NCI-H2171 treated with DMSO at 0.1 percent for 48 hours (cell line): ENCODE results near the gene TRIML1.
"Not testable (repeated sequence)": the region's sequence is repeated elsewhere in the genome, so short reads cannot be mapped to it uniquely, and the experiment has no call there.

Experiments
- DNase-seq: peaks from one replicate; lab custom pipeline; 2025; lab: John Stamatoyannopoulos, UW

Gene TRIML1

DNA sequence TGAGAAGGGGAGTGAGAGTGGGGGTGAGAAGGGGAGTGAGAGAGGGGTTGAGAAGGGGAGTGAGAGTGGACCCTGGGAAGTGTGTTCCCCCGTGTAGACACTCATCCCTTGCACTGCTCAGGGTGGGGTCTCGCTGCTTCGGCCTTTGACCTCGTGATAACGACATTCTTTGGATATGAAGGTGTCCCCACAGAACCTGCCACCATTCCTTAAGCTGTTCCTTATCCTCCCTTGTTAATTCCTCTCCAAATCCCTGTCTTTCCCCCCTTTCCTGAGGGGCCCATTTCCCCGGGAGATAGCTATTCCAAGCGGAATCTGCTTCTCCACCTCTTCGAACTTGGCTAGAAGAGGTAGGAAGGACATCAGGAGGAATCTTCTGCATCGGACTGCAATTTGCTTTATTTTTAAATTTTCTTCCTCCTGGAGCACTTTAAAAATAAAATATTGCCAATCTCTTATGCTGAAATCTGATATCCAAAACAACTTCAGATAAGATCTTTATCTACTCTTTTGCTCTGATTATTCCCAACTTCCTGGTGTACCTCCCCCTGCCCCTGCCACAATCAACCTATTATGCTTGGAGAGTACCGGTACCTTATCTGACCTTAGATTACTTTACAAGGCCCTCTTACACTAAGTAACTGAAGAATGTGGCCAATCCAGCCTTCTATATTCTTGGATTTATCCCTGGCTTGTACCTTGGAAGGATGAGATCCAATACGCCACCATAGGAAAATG is 15.6 kb downstream of the TRIML1 start:
- no peak for DNase-seq

DNA sequence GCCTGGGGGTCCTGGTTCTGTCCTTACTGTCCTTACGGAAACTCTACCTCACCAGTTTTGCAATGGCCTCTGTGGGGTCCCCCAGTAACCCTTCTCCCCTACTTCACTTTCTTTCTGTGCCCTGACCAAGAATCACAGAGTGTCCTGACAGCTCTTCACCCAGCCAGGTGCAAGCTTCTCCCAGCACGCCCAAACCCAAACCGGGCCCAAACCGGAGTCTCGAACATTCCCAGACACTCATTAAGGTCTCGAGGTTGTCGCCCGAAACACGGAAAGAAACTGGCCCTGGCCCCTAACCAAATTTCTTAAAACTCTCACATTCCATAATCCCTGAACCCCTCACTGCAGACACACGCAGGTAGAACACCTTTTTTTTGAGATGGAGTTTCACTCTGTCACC is 19.1 kb downstream of the TRIML1 start:
- DNase-seq: no peak

DNA sequence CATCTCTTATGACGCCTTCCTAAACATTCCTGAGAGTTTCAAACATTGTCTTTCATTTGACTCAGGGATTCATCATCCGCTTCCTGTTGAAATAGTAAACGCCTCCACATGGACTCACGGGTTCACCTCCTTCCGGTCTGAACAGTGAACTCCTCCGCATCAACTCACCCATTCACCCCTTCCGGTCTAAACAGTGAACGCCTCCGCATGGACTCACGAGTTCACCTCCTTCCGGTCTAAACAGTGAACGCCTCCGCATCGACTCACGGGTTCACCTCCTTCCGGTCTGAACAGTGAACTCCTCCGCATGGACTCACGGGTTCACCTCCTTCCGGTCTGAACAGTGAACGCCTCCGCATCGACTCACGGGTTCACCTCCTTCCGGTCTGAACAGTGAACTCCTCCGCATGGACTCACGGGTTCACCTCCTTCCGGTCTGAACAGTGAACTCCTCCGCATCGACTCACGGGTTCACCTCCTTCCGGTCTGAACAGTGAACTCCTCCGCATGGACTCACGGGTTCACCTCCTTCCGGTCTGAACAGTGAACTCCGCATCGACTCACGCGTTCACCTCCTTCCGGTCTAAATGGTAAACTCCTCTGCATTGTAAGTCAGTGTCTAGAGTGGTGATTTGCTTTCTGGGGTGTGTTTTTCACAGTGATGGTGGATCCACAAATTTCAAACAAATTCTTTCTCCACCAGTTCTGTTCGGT is 20.4 kb downstream of the TRIML1 start:
- DNase-seq: not testable (repeated sequence)

DNA sequence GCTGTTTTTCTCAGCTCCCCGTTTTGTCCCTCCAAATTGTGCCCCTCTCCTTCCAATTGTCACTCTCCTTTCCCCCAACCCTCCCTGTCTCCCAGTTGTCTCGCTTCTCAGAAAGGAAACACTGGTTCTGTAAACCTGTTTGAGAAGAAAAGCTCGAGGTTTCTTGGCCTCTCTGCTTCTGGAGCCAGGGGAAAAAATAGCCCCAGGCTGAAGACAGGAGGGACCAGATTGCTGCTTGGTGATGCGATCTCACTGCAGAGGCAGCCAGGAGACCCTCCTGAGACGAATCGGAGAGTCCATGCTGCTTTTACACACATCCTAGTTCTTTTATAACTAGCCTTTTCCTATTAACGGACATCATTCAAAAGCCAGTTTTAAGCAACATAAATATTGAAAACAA is 21.2 kb downstream of the TRIML1 start:
- DNase-seq: no peak

DNA sequence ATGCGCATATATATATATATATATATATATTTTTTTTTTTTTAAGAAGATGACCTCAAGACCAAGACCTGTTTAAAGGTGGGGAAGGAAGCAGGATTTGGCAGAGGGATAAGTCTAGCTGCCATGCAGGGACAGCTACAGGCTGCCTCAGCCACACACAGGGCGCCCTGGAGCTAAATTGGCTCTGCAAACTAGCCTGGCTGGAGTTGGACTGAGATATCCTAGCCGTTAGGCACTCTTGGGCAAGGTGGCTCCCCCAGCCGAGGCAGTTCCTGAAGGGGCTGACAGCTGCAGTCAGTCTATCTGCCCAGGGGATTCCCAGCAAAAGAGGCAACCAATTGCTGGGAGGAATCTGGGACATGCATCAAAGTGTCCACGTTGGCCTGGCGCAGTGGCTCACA is 21.9 kb downstream of the TRIML1 start:
- no peak for DNase-seq

DNA sequence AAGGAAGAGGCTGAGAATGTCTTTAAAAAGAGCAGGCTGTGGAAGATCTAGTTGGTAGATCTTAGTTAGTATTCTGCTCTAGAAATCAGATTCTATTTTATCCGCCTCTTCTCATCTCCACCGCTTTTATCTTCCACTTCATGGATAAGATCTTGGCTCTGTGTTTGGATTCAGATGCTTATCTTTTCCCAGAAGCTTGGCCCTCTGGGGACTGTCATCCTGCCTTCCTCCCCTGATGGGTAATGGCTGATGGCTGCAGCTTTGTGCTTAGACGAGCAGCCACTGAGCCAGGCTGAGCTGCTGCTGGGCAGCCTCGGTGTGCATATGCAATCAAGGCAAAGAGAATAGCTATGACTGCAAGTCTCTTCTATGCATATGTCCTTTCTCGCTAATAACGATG is 23.5 kb downstream of the TRIML1 start:
- no peak for DNase-seq

DNA sequence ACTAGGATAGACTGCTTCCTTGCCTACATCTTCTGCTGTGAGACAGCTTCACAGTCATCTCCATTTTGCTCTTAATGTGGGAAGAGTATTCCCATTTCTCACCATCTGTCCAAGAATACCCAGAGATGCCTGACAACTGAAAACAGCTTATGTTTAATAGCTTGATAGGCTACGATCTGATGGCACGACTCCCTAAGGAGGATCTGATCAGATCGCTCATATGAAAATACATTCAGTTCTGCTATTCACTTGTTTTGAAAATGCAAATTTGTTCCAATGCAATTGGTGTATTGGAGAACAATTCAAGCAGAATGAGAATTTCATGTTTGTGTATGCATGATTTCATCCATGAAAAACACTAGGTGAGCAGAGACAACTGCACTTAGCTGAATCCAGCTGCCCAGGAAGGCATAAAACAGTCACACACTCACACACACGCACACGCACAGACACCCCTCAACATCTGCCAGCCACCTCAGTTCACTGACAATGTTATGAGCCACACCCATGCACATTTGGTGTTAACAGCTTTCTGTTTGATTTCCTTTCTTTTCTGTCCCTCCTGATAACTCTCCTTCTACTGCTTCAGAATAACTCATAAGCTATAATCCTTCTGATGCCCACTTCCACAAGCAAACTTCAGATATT is 29.6 kb downstream of the TRIML1 start:
- DNase-seq: peak; percentile 2

DNA sequence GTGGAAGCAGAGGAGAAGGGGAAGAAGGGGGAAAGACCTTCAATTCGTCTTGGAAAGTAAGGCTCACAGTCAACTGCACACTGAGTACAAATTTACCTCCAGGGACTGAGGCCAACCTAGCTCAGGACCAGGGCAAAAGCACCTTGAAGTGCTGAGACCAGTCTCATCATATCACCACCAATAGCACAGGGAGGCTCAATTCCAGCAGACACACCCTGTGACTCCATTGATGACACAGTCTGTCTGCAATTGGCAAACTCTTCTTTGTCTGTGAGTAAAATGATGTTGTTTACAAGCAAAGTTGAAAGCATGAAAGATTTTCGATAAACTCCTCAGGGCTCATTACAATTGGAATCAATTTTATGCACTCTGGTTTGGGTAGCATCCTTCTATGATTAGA is 32.3 kb downstream of the TRIML1 start:
- no peak for DNase-seq

DNA sequence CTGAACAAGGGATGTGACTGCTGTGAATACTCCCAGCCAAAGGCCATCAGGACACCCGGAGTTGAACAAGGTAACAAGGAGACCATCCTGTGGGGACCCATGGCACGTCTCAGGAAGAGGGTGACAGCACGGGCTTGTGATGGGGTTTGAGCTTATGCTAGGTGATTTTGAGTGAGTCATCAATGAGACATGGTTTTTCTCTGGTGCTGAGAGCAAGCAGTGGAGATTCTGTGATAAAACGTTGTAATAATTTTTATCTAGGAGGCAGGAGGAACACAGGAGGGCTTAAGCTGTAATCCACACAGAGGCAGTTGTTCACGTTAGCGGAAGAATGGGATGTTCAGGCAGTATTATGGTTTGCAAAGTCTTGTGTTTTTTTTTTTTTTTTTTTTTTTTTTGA is 36.0 kb downstream of the TRIML1 start:
- no peak for DNase-seq

DNA sequence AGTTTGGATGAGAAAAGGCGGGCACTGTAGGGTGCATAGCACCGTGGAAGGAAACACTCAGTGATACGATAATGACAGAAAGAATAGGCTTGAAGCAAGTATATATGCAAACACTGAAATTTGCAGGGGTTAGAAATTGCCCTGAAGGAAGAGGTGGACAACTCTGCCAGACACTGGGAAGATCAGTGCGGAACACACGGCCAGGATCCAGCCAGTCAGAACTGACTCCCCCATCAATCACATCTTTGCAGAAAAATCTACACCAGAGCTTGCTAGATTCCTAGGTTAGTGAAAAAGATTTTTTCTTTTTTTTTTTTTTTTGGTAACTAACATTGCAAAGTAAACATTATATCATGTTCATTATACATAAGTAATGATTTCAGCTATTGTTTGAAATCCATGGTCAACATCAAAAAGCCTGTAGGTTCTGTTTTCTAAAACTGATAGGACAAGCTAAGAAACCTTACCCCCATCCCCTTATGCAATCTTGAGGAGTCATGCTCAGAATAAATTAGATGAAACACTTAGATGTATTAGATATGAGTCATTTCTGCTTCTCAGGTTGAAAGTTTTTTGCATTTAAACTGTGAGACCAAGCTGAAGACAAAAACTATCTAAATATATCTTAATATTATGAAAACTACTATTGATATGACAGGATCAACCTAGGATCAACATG is 38.9 kb downstream of the TRIML1 start:
- DNase-seq: no peak

DNA sequence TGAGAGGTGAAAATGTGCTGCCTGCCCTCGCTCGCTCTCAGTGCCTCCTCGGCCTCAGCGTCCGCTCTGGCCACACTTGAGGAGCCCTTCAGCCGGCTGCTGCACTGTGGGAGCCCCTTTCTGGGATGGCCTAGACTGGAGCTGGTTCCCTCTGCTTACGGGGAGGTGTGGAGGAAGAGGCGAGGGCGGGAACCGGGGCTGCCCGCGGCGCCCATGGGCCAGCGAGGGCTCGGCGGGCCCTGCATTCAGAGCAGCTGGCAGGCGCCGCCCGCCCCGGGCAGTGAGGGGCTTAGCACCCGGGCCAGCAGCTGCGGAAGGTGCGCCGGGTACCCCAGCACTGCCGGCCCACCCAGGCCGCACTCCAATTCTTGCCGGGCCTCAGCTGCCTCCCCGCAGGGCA is 39.6 kb downstream of the TRIML1 start:
- DNase-seq: no peak

DNA sequence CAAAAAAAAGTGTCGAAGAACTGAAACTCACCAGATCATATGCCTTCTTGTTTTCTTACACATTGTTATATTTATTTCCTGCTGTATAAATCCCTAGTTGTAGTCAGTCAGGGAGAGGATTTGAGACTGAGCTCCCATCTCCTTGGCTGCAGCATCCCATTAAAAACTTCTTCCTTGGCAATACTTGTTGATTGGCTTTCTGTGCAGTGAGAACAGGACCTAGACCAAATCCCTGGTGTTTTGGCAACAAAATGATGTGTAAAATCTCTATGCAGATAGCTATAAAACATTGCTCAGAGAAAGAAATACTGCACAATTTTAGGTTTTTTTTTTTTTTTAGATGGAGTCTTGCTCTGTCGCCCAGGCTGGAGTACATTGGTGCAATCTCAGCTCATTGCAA is 47.9 kb downstream of the TRIML1 start:
- no peak for DNase-seq

DNA sequence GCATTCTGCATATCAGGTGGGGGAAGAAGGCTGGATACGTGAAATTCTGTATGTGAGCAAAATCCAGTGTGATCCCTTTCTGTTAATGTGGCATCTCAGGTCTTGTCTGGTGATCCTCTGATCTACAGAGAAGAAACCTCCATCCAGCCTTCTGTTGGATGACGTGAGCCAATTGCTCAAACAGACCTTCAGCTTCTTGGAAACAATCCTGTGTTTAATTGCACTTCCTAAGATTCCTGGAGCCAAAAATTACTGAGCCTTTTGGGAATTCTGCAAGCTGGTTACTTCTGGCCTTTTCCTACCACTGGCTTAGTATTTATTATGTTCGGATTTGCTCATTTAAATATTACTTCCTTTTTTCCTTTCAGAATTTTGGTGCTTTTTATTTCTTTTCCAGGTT is 51.2 kb downstream of the TRIML1 start:
- DNase-seq: no peak

DNA sequence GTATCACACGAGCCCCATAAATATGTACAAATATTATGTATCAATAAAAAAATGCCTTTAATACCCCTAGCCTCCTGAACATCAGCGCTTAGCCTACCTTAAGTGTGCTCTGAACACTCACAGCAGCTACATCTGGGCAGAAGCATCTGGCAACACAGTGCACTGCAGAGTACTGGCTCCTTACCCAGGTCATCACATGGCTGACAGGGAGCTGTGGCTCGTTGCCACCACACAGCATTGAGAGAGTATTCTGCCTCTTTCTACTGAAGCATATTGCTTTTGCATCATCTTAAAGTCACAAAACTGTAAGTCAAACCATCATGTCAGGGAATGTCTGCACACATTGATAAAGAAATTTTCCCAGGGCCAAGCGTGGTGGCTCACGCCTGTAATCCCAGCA is 55.2 kb downstream of the TRIML1 start:
- no peak for DNase-seq

DNA sequence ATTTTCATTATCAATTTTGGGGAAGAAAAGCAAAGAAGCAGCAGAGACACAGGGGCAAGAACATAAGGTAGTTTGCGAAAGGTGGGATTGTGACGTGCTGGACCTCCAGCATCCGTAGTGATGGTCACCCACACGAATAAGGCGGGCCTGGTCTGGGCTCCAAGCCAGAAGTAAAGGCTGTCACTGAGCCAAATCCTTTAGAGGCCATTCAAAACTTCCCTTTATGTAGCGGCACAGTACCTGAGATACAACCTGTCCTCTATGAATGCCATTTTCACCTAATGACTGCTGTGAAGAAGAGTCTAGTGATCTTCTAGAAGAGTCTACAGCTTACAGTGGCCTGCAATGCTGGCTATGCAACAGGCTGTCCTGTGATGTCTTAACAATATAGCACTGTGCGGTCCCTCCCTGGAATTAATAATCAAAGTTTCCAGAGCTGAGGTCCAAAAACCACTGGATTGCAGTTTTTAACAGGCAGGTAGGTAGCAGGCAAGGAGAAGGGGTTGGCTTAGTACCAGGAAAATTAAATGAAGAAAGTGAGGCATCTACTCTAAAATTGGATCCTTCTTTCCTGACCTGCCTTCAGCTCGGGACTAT is 56.2 kb downstream of the TRIML1 start:
- no peak for DNase-seq

DNA sequence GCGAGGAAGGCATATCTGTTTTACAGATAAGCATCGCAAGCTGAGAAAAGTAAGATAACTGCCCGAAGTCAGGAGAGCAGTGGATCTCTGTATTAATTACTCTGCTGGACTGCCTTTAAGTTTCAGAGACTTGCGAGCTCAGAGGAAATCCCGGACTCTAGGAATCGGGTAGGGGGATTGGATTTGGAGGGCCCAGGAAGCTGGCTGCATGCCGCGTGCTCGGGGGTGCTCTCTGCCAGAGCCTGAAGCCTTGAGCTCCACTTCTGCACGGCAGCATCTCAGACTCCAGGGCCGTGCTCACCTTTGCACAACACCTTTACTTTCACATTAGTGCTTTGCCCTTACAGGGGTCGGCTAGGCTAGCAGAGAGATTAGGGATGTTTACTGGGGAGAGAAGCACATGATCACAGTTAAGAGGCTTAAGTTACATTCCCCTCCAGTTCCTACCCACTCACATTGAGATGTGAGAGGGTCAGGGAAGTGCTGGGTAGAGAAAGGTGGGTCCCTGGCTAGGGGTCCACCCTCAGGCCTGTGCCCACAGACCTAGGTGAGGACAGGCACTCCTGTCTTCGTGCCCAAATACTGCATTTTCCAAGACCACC is 57.0 kb downstream of the TRIML1 start:
- DNase-seq: no peak
